GM10266 (cell line): Measurements from ENCODE around the gene SFRP2.

Experiments used
- DNase-seq: peaks from one replicate; pipeline ENCODE4 v3.0.0; 2012; ENCODE audit errors: extremely low spot score
- TF ChIP-seq, protein P1 (sequence below): IDR thresholded peaks from 2 replicates; pipeline ENCODE4 v1.5.1; 2012; ENCODE audit warnings: mild to moderate bottlenecking, low read depth; ENCODE audit not compliant: control insufficient read depth, insufficient read depth; ENCODE audit errors: missing control alignments

The SFRP2 gene

DNA sequence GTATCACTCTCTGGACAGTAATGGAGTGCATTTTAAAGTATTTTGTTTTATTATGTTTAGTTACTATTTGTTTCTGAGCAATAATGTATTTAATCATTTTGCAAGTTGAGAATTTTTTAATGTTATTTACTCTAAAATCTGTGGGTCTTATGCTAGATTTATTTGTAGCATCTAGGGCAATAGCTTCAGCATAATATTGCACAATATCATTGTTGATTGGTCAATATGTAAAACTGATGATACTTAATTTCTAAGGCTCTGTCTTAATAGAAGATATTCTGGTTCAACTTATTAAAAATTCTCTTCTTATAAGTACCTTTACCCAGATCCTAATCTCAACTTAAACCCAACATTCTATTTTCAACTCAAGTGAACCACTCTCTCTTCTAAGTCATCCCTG, 11.5 kb downstream of the SFRP2 start:
- TF ChIP-seq, protein P1, sequence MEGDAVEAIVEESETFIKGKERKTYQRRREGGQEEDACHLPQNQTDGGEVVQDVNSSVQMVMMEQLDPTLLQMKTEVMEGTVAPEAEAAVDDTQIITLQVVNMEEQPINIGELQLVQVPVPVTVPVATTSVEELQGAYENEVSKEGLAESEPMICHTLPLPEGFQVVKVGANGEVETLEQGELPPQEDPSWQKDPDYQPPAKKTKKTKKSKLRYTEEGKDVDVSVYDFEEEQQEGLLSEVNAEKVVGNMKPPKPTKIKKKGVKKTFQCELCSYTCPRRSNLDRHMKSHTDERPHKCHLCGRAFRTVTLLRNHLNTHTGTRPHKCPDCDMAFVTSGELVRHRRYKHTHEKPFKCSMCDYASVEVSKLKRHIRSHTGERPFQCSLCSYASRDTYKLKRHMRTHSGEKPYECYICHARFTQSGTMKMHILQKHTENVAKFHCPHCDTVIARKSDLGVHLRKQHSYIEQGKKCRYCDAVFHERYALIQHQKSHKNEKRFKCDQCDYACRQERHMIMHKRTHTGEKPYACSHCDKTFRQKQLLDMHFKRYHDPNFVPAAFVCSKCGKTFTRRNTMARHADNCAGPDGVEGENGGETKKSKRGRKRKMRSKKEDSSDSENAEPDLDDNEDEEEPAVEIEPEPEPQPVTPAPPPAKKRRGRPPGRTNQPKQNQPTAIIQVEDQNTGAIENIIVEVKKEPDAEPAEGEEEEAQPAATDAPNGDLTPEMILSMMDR = no peak
- DNase-seq = no peak

DNA sequence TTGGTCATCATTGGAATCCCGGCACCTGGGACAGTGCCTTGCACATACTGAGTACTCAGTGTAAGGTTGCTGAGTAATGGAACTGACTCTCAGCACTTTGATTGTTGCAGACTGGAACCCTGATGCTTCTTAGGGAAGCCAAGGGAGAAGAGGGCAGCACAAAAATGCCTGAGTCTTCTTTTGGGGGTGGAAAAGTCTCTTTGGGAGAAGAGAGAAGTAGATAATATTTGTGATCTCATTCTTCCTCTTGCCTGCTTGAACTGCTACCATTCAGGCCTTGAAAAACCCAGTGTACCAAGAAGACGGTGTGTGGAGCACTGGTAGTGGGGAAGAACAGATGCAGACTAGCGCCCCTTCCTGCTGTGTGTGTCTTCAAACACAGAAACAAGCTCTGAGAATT, 12.3 kb downstream of the SFRP2 start:
- TF ChIP-seq, protein P1 = no peak
- DNase-seq = no peak

DNA sequence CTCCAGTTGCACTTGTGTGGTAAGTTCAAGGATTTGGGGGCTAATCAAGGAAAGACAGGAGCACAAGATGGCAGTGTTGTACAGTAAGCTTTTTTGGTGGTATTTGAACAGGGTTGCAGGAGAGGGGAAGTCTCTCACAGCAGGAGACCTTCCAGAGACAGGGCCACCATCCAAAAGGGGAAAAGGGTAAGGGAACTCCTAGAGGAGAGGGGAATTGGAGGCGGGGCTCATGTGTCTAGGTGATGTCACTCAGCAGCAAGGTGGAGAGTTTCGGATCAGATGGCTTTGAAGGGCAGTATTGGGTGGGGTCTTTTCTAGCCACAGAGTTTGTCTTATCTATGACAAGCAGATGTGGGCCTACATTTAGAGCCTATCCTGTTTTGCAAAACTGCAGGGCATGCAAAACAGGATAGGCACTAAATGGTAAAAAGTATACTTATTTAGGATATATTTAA, 15.6 kb downstream of the SFRP2 start:
- peak; percentile 1 for DNase-seq
- TF ChIP-seq, protein P1 = peak; percentile 7

DNA sequence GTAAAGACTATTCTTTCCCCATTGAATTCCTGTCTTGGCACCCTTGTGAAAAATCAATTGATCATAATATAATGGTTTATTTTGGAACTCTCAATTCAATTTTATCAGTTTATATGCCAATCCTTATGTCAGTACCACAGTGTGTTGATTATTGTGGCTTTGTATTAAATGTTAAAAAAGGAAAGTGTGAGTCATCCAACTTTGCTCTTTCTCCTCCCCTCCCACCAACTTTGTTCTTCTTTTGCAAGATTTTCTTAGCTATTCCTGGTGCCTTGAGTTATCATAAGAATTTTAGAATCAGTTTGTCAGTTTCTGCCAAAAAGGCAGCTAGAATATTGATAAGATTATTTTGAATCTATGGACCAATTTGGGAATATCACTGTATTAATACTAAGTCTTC, 17.8 kb downstream of the SFRP2 start:
- DNase-seq = no peak
- TF ChIP-seq, protein P1 = no peak

DNA sequence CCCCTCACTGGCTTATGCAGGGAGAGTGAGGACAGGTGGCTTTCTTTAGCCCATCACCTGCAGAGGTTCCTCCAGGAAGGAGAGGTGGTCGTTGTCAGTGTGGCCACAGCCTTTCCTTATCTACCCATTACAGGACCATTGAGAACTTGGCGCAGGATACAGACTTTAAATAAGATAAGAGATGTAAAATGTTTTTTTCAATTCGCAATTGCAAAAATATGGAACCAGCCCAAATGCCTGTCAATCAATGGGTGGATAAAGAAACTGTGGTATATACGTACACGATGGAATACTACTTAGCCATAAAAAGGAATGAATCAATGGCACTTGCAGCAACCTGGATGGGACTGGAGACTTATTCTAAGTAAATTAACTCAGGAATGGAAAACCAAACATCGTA, 22.1 kb downstream of the SFRP2 start:
- peak; percentile 1 for DNase-seq
- TF ChIP-seq, protein P1 = no peak

DNA sequence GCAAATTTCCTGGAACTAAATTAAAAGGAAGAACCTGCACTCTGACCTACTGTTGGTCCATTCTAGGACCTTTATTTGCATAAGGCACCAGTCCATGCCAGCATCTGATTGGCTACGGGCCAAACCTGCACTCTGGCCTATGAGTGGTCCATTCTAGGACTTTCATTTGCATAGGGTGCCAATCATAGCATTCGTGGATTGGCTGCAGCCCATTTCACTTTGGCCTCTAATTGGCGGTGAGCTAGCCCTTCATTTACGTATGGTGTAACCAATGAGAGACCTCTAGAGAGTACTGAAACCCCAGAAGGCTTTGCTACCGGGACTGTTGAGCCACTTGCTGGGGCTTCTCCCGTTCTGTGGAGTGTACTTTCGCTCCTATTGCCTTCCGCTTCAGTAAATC, 23.0 kb downstream of the SFRP2 start:
- TF ChIP-seq, protein P1 = no peak

DNA sequence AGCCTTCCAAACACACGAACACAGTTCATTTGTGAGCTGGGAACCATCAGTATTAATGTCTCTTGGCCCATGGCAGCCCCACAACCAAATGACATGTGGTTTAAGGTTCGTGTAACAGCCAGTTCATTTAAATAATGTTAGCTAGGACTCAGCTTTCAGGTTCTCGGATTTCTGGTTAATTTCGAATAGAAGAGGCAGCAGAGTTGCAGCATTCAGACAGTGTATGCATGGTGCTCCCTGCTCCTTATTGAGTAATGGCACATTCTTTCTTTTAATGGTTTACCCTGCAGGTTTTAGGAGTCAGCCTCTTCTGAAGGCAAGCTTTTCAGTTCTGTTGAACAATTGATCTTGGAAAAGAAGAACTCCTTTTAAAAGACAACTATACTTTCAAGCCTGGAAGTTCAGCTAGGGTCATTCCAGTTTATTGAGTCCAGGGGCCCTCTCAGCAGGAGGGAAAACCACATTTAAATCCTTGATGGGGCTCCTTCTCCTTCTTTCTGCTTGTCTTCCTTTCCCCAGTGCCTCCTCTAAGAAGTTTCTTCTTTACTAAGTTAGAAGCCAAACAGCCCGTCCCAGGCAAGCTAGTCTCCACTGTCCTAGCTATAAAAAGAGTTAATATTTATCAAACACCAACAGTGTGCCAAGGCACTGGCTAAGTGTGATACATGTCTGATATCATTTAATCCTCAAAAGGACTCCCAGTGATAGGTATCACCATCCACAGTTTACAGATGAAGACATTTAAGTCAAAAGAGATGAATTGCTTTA, 24.1 kb downstream of the SFRP2 start:
- TF ChIP-seq, protein P1 = no peak

More for the DNA sequence above, 23.0 kb downstream of the SFRP2 start:
- DNase-seq = peak; percentile 1

More for the DNA sequence above, 24.1 kb downstream of the SFRP2 start:
- DNase-seq = no peak
